HepG2 (cell line): ENCODE measurements around the gene MTHFR.

ENCODE experiments used
- CEBPB ChIP-seq: IDR thresholded peaks from 2 replicates; pipeline ENCODE4 v1.6.1; 2011; ENCODE audit warnings: low read depth, low read length, improper control_type of control experiment, borderline replicate concordance
- EZH2 ChIP-seq: conservative IDR thresholded peaks from 2 replicates; pipeline ENCODE4 v1.6.1; 2012; ENCODE audit warnings: mild to moderate bottlenecking, low read depth, low read length, moderate library complexity
- FOSL2 ChIP-seq: sonication (generic); formaldehyde crosslinking; IDR thresholded peaks from 2 replicates; pipeline ENCODE4 v1.4.0; 2020; ENCODE audit warnings: missing genetic modification reagents
- KDM5B ChIP-seq: sonication (generic); formaldehyde crosslinking; IDR thresholded peaks from 2 replicates; pipeline ENCODE4 v1.4.0; 2020; ENCODE audit warnings: missing genetic modification reagents, mild to moderate bottlenecking, borderline replicate concordance
- RAD21 ChIP-seq: fragments of 450-650 bp; formaldehyde crosslinking; IDR thresholded peaks from 2 replicates; pipeline ENCODE4 v1.5.0; 2020; ENCODE audit warnings: mild to moderate bottlenecking
- TERF1 ChIP-seq: sonication (generic); formaldehyde crosslinking; IDR thresholded peaks from 2 replicates; pipeline ENCODE4 v1.8.0; 2022; ENCODE audit warnings: mild to moderate bottlenecking, missing genetic modification reagents, moderate library complexity
- ZNF530 ChIP-seq: sonication (generic); formaldehyde crosslinking; IDR thresholded peaks from 2 replicates; pipeline ENCODE4 v1.5.0; 2020; ENCODE audit warnings: low read depth, mild to moderate bottlenecking, missing genetic modification reagents
- TF ChIP-seq, protein P1 (sequence below): sonication (generic); formaldehyde crosslinking; IDR thresholded peaks from 2 replicates; pipeline ENCODE4 v1.8.1; 2023; ENCODE audit warnings: mild to moderate bottlenecking, inconsistent platforms, moderate library complexity, missing genetic modification reagents, borderline replicate concordance

DNA sequence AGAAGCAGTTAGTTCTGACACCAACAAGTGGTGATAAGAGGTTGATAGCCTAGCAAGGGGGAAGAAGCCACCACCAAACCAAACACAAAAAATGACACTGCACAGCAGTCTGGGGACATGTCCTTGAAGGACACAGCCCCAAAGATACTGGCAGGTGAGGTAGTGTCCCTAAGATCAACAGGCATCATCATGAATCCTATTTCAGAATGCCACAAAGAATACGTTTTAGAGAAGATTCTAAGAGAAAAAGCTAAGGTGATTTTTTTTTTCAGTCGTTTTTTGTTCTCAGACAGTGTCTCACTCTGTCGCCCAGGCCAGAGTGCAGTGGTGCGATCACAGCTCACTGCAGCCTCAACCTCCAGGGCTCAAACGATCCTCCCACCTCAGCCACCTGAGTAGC is 19.6 kb downstream of the MTHFR start:
- no peak for TF ChIP-seq TERF1 (CRISPR knock-in tag)
- no peak for TF ChIP-seq EZH2
- no peak for TF ChIP-seq KDM5B (CRISPR knock-in tag)
- no peak for TF ChIP-seq RAD21 (CRISPR knock-in tag)
- no peak for TF ChIP-seq FOSL2 (CRISPR knock-in tag)
- no peak for TF ChIP-seq ZNF530
- TF ChIP-seq CEBPB: no peak
- TF ChIP-seq, protein P1, sequence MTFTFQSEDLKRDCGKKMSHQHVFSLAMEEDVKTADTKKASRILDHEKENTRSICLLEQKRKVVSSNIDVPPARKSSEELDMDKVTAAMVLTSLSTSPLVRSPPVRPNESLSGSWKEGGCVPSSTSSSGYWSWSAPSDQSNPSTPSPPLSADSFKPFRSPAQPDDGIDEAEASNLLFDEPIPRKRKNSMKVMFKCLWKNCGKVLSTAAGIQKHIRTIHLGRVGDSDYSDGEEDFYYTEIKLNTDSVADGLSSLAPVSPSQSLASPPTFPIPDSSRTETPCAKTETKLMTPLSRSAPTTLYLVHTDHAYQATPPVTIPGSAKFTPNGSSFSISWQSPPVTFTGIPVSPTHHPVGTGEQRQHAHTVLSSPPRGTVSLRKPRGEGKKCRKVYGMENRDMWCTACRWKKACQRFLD: no peak
